H9 (cell line): Measurements from ENCODE around the gene TGFB1I1. TPM values are rescaled to one million over a fixed set of nuclear protein-coding genes. Genes with fewer than 3 reads are reported as not detected.

Experiments
- DNase-seq: peaks from one replicate; pipeline ENCODE4 v3.0.0-alpha.2; 2017
- H2AFZ ChIP-seq: one replicate; pipeline ENCODE4 v1.6.1; 2013; ENCODE audit warnings: mild to moderate bottlenecking, low read length, control low read depth, moderate library complexity
- H2AK5ac ChIP-seq: 2 replicates; pipeline ENCODE4 v1.6.1; 2013; ENCODE audit warnings: low read length, control low read depth, mixed read lengths; ENCODE audit not compliant: insufficient read length
- H2BK120ac ChIP-seq: one replicate; pipeline ENCODE4 v1.6.1; 2013; ENCODE audit warnings: low read depth, mild to moderate bottlenecking, low read length, control low read depth, inconsistent platforms; ENCODE audit not compliant: poor library complexity, severe bottlenecking
- H2BK12ac ChIP-seq: 2 replicates; pipeline ENCODE4 v1.6.1; 2013; ENCODE audit warnings: low read length, control low read depth, mixed read lengths, low read depth; ENCODE audit not compliant: insufficient read length
- H2BK15ac ChIP-seq: 2 replicates; pipeline ENCODE4 v1.6.1; 2013; ENCODE audit warnings: low read depth, low read length, control low read depth
- H2BK20ac ChIP-seq: one replicate; pipeline ENCODE4 v1.6.1; 2013; ENCODE audit warnings: low read depth, mild to moderate bottlenecking, low read length, control low read depth, inconsistent platforms; ENCODE audit not compliant: poor library complexity, severe bottlenecking
- H2BK5ac ChIP-seq: 2 replicates; pipeline ENCODE4 v1.6.1; 2013; ENCODE audit warnings: low read length, control low read depth, mixed read lengths; ENCODE audit not compliant: insufficient read length
- H3K14ac ChIP-seq: 2 replicates; pipeline ENCODE4 v1.6.1; 2013; ENCODE audit warnings: low read length, control low read depth; ENCODE audit not compliant: insufficient read depth
- H3K18ac ChIP-seq: 2 replicates; pipeline ENCODE4 v1.6.1; 2013; ENCODE audit warnings: low read depth, mild to moderate bottlenecking, mixed read lengths, low read length, control low read depth; ENCODE audit not compliant: insufficient read length
- H3K23ac ChIP-seq: 2 replicates; pipeline ENCODE4 v1.6.1; 2013; ENCODE audit warnings: low read length, control low read depth, mixed read lengths, low read depth; ENCODE audit not compliant: insufficient read length
- H3K23me2 ChIP-seq: 2 replicates; pipeline ENCODE4 v1.6.1; 2013; ENCODE audit warnings: low read depth, mild to moderate bottlenecking, mixed read lengths, low read length, control low read depth; ENCODE audit not compliant: insufficient read length, poor library complexity, severe bottlenecking
- H3K27ac ChIP-seq: 2 replicates; pipeline ENCODE4 v1.5.1; 2013; ENCODE audit warnings: low read length, control low read depth, mixed read lengths, low read depth; ENCODE audit not compliant: insufficient read length
- H3K27me3 ChIP-seq: 2 replicates; pipeline ENCODE4 v1.6.1; 2013; ENCODE audit warnings: low read length, control low read depth, inconsistent platforms; ENCODE audit not compliant: insufficient read depth
- H3K4ac ChIP-seq: 2 replicates; pipeline ENCODE4 v1.6.1; 2013; ENCODE audit warnings: low read depth, mild to moderate bottlenecking, control low read depth, inconsistent platforms, low read length, moderate library complexity
- H3K4me1 ChIP-seq: 2 replicates; pipeline ENCODE4 v1.6.1; 2013; ENCODE audit warnings: low read length, control low read depth, inconsistent platforms; ENCODE audit not compliant: insufficient read depth
- H3K4me2 ChIP-seq: 2 replicates; pipeline ENCODE4 v1.6.1; 2013; ENCODE audit warnings: low read length, control low read depth, mixed read lengths; ENCODE audit not compliant: insufficient read length, insufficient read depth
- H3K56ac ChIP-seq: 2 replicates; pipeline ENCODE4 v1.6.1; 2013; ENCODE audit warnings: low read depth, mild to moderate bottlenecking, mixed read lengths, low read length, control low read depth; ENCODE audit not compliant: insufficient read length
- H3K79me1 ChIP-seq: 2 replicates; pipeline ENCODE4 v1.6.1; 2013; ENCODE audit warnings: low read depth, mild to moderate bottlenecking, moderate library complexity, low read length, control low read depth, inconsistent platforms; ENCODE audit not compliant: insufficient read depth, poor library complexity, severe bottlenecking
- H3K79me2 ChIP-seq: 2 replicates; pipeline ENCODE4 v1.6.1; 2013; ENCODE audit warnings: low read length, control low read depth, inconsistent platforms; ENCODE audit not compliant: insufficient read depth
- H3K9ac ChIP-seq: 2 replicates; pipeline ENCODE4 v1.6.1; 2013; ENCODE audit warnings: low read length, control low read depth, mixed read lengths; ENCODE audit not compliant: insufficient read length; ENCODE audit errors: extremely low read depth
- H3K9me3 ChIP-seq: one replicate; pipeline ENCODE4 v1.6.1; 2013; ENCODE audit warnings: low read depth, low read length, inconsistent platforms; ENCODE audit not compliant: control insufficient read depth
- H3T11ph ChIP-seq: one replicate; pipeline ENCODE4 v1.6.1; 2013; ENCODE audit warnings: mild to moderate bottlenecking, low read length, control low read depth, inconsistent platforms
- H4K20me1 ChIP-seq: one replicate; pipeline ENCODE4 v1.6.1; 2013; ENCODE audit not compliant: control insufficient read depth, insufficient read length, insufficient read depth
- H4K5ac ChIP-seq: 2 replicates; pipeline ENCODE4 v1.6.1; 2013; ENCODE audit warnings: low read depth, mild to moderate bottlenecking, mixed read lengths, low read length, control low read depth; ENCODE audit not compliant: insufficient read length
- H4K8ac ChIP-seq: replicated peaks from 2 replicates; pipeline ENCODE4 v1.6.1; 2013; ENCODE audit warnings: low read length, control low read depth, mixed read lengths, low read depth; ENCODE audit not compliant: insufficient read length
- H4K91ac ChIP-seq: 2 replicates; pipeline ENCODE4 v1.6.1; 2013; ENCODE audit warnings: low read depth, mild to moderate bottlenecking, moderate library complexity, mixed read lengths, low read length, control low read depth; ENCODE audit not compliant: insufficient read length
- H3K27ac Mint-ChIP-seq, 3 experiments: 2 replicates in 2 of 3; 3 replicates in 1 of 3; pipeline ENCODE4 v1.8.0; 2020 to 2021; ENCODE audit warnings: mixed read lengths in 3 of 3, mild to moderate bottlenecking in 1 of 3, moderate library complexity in 1 of 3
- H3K27me3 Mint-ChIP-seq: 2 replicates; pipeline ENCODE4 v1.8.0; 2021; ENCODE audit warnings: low read depth, mild to moderate bottlenecking, moderate library complexity, mixed read lengths
- H3K36me3 Mint-ChIP-seq, 3 experiments: 2 replicates in 2 of 3; 3 replicates in 1 of 3; pipeline ENCODE4 v1.8.0; 2020 to 2021; ENCODE audit warnings: low read depth in 3 of 3, mixed read lengths in 3 of 3; ENCODE audit not compliant: insufficient read depth in 1 of 3
- H3K4me1 Mint-ChIP-seq, 2 experiments: 2 replicates each; pipeline ENCODE4 v1.8.0; 2020; ENCODE audit warnings: mixed read lengths in 2 of 2
- H3K4me3 Mint-ChIP-seq, 2 experiments: 2 replicates in 1 of 2; 3 replicates in 1 of 2; pipeline ENCODE4 v1.8.0; 2020 to 2021; ENCODE audit warnings: mild to moderate bottlenecking in 2 of 2, mixed read lengths in 2 of 2, moderate library complexity in 1 of 2
- H3K9me3 Mint-ChIP-seq, 2 experiments: 2 replicates in 1 of 2; 3 replicates in 1 of 2; pipeline ENCODE4 v1.8.0; 2020; ENCODE audit warnings: mild to moderate bottlenecking in 2 of 2, mixed read lengths in 2 of 2, moderate library complexity in 1 of 2
- CTCF ChIP-seq: fragments of 200-600 bp; sonication (generic); conservative IDR thresholded peaks from 3 replicates; pipeline ENCODE4 v1.8.0; 2021; ENCODE audit warnings: antibody characterized with exemption, mild to moderate bottlenecking
- WGBS: extraction: QIAGEN DNeasy Blood & Tissue Kit; methylation state at CpG from one replicate; pipeline ENCODE4 v1.1.7; 2013; ENCODE audit warnings: missing lambda C conversion rate, low lambda C conversion rate, mixed read lengths; ENCODE audit not compliant: insufficient read length; ENCODE audit errors: extremely low coverage; 5-methylcytosine and 5-hydroxymethylcytosine counted together
- total RNA-seq: library from RNA; stranded (reverse); gene quantifications from 2 replicates; pipeline ENCODE4 v1.2.1, GENCODE V29; 2021

Gene TGFB1I1
- total RNA-seq, 1 experiment from 2014 or later = 15.4 TPM

DNA sequence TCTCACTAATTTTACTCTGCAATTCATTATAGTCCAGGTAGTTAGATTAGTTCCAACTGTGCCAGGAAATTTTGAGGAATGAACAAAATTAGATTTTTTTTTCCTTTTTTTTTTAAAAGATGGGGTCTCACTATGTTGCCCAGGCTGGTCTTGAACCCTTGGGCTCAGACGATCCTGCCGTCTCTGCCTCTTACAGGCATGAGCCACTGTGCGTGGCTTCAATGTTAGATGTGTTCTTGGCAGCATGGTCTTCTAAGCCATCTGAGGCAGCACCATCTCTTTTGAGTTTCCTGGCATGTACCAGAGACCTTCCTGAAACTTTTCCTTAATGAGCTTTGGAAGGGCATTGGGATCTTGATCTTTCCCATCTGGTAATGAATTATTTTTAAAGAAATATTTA is 53.2 kb downstream of the TGFB1I1 start:
- no peak for TF ChIP-seq CTCF
- Histone ChIP-seq H2BK20ac (no peak overlapping the region), H3K14ac (no peak overlapping the region), H4K91ac (no peak overlapping the region), H3K18ac (no peak overlapping the region), H4K8ac (no peak overlapping the region), H3K79me2 (no peaks in the 10 kb centered on the region), H3K27me3 (peaks cover 10% of the 10 kb centered on the region; the same call in 1 of the 2 replicates), H3K23ac (no peak overlapping the region), H3K4me1 (peaks cover 9% of the 10 kb centered on the region; the same call in 1 of the 2 replicates), H2BK15ac (no peak overlapping the region), H3K23me2 (peaks cover 17% of the 10 kb centered on the region), H2AK5ac (no peak overlapping the region), H2BK5ac (no peak overlapping the region), H3K4ac (no peak overlapping the region), H4K20me1 (no peaks in the 10 kb centered on the region), H2AFZ (no peak overlapping the region), H3T11ph (no peak overlapping the region), H3K9ac (no peak overlapping the region), H3K4me2 (no peak overlapping the region), H3K9me3 (no peaks in the 10 kb centered on the region), H2BK120ac (no peak overlapping the region), H4K5ac (no peak overlapping the region), H2BK12ac (no peak overlapping the region), H3K56ac (no peak overlapping the region), H3K27ac (no peak overlapping the region), H3K79me1 (no peaks in the 10 kb centered on the region)
- Mint-ChIP-seq H3K27ac (no peak overlapping the region), H3K4me3 (no peak overlapping the region), H3K36me3 (no peaks in the 10 kb centered on the region; a peak in 1 of 7 replicates), H3K4me1 (peaks cover 19 to 31% of the 10 kb centered on the region in 2 experiments), H3K27me3 (peaks cover 24% of the 10 kb centered on the region), H3K9me3 (no peaks in the 10 kb centered on the region; a peak in 1 of 5 replicates)
- WGBS = no CpG with 5 or more reads among the region's 3 CpGs
- no peak for DNase-seq

Other genes starting within 250 kb of the TGFB1I1 start
- gene ITGAM, start 212.2 kb upstream of the TGFB1I1 start, total RNA-seq = 0.18 and 0.33 TPM in 2 replicates
- gene ITGAX, start 117.0 kb upstream of the TGFB1I1 start, total RNA-seq = 0.15 and 0.28 TPM in 2 replicates
- gene ITGAD, start 78.8 kb upstream of the TGFB1I1 start, total RNA-seq = not detected in 2 replicates
- gene COX6A2, start 43.8 kb upstream of the TGFB1I1 start, total RNA-seq = not detected in 2 replicates
- gene ZNF843, start 29.4 kb upstream of the TGFB1I1 start, total RNA-seq = 0.22 and 0.37 TPM in 2 replicates
- gene ARMC5, start 12.7 kb upstream of the TGFB1I1 start, total RNA-seq = 18.5 and 18.7 TPM in 2 replicates
- 0.52 and 1.3 TPM in 2 replicates for gene SLC5A2, start 11.0 kb downstream of the TGFB1I1 start, total RNA-seq
- 33.4 and 33.6 TPM in 2 replicates for gene RUSF1, start 36.2 kb downstream of the TGFB1I1 start, total RNA-seq
- 1.6 TPM in 1 of 2 replicates, not detected in the other for gene AHSP, start 55.7 kb downstream of the TGFB1I1 start, total RNA-seq